Hepatocyte (in vitro differentiated cells): Measurements from ENCODE around the gene DCXR.

Source experiments
- CTCF ChIP-seq: fragments of 200-600 bp; sonication (generic); IDR thresholded peaks from 2 replicates; pipeline ENCODE4 v1.5.1; 2016; ENCODE audit warnings: antibody characterized with exemption, mild to moderate bottlenecking; ENCODE audit not compliant: poor library complexity
- EZH2 ChIP-seq: fragments of 200-600 bp; sonication (generic); IDR thresholded peaks from 2 replicates; pipeline ENCODE4 v1.6.1; 2016; ENCODE audit warnings: antibody characterized with exemption, mild to moderate bottlenecking, borderline replicate concordance
- EZH2phosphoT487 ChIP-seq: fragments of 200-600 bp; sonication (generic); IDR thresholded peaks from one replicate; pipeline ENCODE4 v1.6.1; 2018; ENCODE audit warnings: antibody characterized with exemption, mild to moderate bottlenecking, low read depth, moderate library complexity; ENCODE audit not compliant: unreplicated experiment, severe bottlenecking

GRCh38 chr17:82045936-82046484 lies 8.5 kb upstream of the DCXR start:
- TF ChIP-seq CTCF: no peak
- no peak for TF ChIP-seq EZH2phosphoT487
- no peak for TF ChIP-seq EZH2
